Hepatic stellate cell (primary cell): ENCODE data around the gene ATG2A.

Experiments used
- DNase-seq: peaks from one replicate; pipeline ENCODE4 v3.0.0; 2011; ENCODE audit warnings: low spot score

ATG2A gene

DNA sequence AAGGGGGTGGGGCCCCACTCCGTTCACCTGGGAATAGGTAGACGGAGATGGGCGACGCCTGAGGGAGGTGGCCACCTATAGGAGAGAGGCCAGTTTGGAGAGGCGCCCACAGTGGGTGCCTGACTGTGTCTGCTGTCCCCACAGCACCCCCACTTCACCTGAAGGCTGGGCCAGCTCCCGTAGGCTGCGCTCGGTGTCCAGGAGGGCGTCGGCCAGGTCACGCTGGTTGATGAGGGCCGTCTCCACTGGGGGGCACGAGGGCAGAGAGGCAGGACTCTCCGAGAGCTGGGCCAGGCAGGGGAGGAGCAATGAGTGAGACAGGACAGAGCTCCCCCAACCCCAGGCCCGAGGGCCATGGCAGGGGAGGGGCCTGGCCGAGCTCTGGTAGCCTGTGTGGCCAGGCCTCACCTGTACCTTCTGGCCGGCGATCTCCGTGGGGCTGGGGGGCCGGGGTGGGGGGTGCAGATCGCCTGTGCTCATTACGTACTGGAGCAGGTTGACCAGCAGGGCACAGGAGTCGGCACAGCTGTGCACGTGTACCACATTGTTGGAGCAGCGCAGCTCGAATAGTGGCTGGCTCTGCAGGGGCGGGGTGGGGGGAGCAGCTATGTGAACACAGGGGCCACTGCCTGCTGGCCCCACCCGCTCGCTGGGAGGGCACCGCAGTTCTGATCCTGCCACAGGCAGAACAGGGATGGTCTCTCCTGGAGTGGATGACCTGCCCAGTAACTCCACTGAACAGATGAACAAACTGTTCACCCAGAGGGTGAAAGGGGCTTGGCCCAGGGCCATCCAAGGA, 14.7 kb downstream of the ATG2A start:
- DNase-seq = no peak

DNA sequence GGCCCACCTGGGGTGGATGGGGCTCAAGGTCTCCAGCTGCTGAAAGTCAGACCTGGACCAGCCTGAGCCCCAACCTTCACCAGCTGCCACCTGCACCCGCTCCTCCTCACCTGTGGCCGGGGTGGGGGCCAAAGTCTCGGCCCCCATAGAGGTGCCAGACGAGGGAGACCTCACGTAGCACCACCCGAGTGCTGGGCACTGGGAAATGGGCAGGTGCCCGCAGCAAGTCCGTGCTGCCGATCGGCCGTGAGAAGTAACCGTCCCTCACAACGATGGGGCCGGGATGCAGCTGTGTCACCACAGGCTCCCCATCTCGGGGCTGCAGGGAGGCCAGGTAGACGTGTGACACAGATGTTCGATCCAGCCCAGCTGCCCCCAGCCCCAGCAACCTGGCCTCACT, 16.2 kb downstream of the ATG2A start:
- no peak for DNase-seq

DNA sequence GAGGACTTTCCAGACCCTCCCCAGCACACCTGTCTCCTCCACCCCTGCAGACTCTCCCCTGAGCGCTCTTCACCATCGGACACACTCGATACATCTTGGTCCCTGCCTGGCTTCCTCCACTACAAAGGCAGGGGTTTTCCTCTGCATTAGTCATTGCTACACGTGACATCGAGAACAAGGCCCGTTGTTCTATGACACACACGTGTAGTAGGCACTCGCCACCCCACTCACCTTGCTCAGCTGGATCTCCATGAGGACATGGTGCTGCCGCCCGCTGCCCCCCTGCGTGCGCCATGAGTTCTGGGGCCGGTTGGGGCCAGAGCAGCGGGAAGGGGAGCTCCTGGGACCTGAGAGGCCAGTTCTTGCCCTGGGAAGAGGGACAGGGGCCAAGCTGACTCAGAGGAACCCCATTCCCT, 16.7 kb downstream of the ATG2A start:
- no peak for DNase-seq

DNA sequence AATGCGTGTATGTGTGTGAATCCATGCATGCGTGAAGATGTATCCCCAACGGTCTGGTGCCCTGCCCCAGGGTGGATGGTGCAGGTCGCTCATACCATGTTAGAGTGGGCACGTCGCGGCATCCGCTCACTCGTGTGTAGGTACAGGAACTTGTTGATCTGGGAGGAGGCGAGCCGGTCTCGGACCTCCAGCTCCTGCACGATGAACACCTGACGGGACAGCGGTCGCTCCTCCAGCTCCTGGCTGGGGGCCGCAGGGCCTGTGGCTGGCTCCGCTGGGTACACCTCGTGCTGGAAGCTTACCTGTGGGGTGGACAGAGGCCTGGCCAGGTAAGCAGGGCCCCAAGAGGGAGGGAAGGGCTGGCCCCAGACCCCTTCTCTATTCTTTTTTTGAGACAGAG, 18.5 kb downstream of the ATG2A start:
- DNase-seq = no peak

DNA sequence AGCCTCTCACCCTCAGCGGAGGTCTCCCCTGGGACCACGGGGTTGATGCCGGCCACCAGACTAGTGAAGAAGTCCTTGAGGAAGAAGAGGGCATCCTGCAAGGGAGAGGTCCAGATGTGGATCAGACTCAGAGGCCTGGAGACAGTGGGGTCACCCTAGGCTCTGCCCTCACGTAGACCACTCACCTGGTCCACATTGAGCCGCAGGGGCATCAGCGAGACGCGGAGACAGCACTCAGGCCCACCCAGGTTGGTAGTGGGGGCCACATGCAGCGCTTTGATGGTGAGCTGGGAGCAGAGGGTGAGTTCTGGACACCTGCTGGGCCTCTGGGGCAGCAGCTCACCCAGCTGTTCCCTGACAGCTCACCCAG, 18.9 kb downstream of the ATG2A start:
- DNase-seq = no peak

DNA sequence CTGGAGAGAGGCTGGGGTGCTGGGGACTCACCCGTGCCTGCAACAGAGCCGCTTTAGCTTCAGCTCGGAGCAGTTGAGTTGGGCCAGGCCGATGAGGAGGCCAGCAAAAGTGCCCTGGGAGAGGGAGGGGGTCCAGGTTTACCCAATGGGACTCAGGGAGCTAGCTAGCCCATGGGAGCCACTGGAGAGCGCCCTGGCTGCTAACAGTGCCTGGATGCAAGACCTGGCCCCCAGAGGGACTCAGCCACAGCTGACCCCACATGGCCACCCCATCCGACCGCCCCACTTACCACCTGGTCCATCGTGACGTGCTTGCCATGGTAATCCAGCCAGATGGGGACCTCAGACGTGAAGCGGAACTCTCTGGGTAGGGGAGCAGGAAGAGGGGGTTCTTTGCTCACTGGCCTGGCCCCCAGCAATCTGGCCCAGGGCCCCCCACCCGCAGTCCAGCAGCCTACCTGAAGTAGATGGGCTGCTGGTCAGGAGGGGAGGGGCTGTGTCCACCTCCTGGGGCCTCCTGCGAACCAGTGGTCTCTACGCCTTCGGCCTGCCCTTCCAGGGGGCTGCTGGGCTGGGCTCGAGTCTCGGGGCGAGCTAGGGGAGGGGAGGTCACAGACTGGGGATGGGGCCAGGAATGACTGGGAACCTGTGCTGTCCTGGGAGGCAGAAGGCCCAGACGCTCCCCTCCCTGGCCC, 19.5 kb downstream of the ATG2A start:
- no peak for DNase-seq

DNA sequence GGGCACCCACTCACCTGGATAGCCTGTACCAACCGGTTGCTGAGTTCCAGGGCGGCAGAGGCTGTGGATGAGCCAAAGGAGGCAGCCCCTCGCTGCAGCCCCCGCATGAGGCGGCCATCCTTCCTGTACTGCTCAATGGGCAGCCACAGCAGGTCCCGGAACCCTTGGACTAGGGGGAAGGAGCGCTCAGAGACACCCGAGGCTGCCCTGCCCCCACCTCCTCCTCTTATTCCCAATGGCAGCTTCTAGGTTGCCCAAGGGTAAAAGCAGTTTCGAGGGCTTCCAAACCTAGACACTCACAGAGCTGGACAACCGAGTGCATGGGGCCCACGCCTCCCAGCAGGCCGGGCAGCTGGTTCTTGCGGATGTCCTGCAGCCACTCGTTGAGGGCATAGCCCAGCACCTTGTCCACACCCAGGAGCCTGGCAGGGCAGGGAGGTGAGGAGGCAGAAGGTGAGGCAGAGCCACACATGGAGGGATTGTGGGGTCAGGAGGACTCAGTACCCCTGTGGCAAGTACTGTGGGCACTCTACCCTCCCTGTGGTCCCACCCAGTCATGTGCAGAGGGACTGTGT, 20.5 kb downstream of the ATG2A start:
- no peak for DNase-seq

DNA sequence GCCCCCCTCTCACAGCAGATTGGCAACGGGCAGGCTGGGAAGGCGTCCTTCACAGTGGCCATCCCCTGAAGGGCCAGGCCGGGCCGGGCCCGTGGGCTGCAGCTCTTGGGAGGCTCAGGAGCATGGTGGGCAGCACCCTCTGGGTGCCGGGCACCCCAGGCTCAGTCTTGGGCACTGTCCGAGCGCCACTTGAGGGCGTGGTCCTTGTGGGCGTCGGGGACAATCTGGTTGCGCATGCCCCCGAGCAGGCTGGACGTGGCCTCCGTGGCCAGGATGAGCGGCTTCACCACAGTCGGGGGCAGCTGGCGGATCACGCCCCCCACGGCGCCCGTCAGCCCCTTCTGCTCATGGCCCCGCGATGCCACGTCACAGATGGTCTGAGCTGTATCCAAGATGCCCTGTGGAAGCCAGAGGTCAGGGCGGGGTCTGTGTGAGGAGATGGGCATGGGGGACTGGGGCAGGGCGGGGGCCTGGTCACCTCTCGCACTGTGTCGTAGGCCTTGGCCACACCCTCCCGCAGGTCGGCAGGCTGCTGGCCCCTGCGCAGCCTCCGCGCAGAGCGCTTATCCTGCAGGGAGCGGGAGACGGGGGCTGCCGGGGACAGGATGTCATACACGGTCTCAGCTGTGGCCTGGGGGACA, 22.1 kb downstream of the ATG2A start:
- DNase-seq = no peak

DNA sequence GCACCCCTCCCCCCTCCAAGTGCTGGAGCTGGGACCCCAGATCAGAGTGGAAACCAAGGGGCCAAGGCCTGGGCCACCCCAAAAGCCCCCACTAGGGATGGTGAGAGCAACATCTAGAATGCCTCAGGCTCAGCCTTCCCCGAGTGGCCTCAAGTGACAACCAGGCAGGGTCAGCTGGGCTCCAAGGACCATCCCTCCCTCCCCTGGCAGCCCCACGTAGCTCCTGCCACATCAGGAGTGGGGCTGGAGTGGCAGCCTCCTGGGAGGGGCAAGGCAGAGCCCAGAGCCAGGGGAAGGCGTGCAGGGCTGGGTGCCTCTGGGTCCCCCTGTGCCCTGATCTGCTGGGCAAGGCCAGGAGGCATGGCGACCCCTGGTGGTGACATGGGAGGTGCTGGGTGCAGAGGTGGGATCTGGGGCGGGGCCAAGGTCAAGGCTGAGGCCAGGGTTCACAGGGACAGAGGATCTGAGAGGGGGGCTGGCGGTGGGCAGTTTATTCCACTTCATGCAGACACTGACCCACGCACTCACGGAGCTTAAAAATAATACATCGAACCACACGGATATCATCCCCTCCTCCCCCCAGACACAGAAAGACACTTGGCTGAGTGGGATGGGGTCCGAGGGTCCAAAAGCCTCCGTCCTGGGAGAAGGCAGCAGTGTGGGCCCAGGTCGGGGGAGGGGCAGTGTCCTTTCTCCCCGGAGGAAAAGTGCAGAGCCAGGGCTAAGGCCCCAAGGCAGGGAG, 22.8 kb downstream of the ATG2A start:
- peak; percentile 82 for DNase-seq

DNA sequence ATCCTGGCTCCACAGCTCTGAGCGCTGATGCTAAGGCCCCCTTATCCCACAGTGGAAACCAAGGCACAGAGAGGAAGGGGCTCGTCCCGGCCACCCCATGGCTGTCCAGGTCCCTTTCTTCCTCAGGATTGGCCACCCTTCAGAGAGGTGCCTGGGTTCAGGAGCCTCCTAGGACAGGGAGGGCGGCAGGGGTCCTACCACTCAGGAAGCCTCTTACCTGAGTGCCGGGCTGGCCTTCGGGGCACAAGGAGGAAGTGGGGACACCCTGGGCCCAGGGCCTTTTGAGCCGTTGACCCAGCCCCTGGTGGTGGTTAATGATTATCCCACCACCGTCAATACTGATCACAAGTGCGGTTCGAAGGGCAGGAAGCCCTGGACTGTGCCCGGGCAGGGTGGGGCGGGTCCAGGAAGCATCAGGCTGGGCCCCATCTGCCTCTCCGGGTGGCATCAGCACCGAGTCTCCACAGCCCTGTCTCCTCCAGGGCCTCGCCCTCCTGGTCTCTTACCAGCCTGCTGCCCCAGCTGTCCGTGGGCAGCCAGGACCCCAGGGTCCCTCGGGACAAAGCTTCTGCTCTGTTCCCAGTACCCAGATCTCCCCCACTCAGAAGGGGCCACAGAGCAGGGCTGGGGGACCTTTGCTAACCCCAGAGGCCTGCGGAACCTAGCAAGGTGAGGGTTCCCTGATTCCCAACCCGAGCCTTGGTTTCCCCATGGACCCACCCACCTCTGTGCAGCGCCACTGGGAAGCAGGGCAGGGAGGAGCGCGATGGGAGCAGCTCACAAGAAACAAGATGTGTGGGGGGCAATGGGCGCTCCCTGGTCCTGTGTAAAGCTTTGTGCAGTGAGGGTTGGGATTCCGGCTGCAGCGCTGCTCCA, 23.6 kb downstream of the ATG2A start:
- no peak for DNase-seq

DNA sequence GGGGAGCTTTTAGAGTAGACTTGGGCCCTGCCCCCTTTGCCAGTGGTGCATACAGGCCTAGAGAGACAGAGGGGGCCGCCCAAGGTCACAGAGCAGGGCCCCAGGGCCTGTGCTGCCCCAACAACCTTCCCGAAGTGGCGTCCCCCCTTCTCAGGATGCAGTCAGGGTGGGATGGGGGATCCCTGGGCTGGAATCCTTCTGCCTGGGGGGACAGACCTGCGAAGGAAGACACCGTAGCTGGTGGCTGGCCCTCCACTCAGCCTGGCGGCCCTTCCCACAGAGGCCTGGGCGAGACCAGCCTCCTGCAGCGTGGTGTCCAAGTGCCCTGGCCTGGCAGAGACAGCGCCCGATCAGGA, 24.2 kb downstream of the ATG2A start:
- DNase-seq = no peak

DNA sequence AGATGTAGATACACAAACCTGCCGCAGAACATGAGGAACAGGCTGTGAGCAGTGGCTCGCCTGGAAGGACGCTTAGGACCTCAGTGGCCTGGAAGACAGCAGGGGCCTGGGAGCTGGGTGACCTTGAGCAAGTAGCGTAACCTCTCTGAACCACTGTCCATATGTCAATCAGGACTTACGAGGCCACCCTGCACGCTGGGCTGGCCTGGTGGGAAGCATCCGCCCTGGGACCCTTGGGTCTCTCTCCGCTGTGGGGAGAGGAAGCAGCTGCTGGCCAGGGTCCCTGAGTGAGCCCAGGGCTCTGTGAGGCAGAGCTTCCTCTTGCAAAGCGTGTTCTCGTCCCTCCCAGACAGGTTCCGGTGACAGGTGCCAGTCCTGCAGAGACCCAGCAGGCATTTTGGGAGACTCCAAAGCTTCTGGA, 24.6 kb downstream of the ATG2A start:
- DNase-seq = no peak

DNA sequence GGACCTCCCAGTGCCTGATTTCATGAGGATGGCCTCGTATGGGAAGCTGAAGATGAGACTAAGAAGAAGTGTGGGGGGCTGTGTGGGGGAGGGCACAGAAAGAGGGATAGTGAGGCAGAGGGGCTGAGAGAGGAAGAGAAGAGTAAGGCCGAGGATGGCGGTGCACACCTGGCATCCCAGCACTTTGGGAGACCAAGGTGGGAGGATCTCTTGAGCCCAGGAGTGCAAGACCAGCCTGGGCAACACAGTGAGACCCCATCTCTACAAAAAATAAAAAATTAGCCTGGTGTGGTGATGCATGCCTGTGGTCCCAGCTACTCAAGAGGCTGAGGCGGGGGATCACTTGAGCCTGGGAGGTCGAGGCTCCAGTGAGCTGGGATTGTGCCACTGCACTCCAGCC, 25.1 kb downstream of the ATG2A start:
- DNase-seq = no peak

DNA sequence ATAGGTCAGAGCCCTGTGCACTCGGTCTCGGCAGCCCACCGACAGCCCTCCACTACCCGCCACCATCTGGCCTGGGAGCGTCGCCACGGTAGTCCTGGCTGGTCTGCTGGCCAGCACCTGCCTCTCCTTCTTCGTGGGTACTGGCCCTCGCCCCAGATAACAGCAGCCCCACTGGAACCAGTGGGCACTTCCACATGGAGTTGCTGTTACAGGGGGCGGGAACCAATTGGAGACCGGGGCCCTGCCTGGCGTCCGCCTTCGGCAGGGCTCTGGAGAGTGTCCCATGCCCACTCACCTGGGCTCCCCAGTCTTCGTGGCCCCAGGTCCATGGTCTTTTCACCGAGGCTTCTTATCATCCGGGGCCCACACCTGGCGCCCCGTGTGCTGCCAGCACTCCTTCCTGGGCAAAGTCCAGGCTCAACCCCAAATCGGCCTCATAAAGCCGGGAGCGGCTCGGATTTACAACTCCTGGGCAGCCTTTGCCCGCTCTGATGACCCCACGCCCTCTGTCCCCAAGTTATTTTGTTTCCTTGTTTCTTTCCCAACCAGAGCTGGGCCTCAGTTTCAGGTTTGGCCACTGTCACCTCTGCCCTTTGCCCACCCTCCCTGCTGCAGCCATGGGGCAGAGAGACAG, 25.7 kb downstream of the ATG2A start:
- no peak for DNase-seq

DNA sequence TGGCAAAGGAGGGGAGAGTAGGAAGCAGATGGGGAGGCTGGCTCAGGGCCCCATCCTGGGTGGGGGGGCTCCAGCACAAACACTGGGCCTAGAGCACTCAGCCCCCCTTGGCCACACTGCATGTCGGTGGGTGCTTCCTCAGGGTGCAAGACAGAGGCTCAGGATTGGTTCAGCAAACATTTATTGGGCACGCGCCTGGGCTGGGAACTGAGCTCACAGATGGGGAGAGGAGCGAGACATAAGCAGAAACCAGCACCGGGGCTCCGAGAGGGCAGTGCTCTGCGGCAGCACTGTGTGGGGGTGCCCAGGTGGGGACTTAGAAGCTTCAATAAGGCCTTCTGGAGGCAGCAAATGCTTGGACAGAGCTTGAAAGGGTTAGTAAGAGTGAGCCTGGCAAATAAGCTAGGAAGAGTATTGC, 26.5 kb downstream of the ATG2A start:
- no peak for DNase-seq

DNA sequence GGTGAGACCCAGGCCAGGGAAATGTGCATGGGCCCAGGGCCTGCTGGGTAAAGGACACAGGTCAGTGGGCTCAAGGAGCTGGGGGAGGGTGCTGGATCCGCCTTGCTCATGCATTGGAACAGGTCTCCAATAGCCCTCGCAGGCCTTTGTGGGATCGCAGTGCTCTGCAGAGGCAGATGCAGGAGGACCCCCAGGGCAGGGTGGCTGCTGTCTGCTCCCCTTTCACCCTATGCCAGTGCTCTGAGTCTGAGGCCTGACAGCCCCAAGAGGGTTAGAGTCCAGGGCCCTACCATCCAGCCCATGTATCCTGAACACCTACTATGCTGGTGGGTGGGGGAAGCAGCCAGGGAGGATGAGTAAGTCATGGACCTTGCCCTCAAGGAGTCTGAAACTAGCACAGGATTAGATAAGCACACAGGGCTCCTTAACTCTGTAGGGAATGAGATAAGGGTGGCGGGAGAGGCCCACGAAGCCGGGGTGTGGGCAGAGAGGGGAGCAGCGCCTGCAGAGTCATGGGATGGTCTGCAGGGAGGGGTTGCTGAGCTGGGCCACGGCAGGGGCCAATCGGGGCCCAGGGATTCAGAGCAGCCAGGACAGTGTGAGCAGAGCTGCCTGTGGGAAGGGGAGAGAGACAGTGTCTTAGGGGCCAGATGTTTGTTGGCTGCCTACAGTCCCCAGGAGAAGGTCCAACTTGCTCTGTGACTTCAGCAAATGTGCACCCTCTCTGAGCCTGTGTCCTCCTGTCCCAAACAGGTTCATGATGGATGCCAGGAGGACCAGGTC, 28.1 kb downstream of the ATG2A start:
- no peak for DNase-seq

DNA sequence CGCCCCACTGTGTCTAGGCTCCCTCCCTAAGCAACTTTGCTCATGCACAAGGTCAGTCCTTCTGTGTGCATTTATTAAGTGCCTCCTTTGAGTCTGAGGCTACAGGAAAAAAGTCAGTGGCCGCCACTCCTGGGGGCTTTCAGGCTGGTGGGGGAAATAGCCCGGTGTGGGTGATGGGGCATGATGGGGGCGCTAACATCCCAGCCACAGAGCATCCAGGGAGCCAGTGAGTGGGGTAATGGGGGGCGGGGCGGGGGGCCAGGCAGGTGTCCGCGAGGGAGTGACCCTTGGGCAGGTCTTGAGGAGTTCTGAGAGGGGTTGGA, 28.6 kb downstream of the ATG2A start:
- no peak for DNase-seq

DNA sequence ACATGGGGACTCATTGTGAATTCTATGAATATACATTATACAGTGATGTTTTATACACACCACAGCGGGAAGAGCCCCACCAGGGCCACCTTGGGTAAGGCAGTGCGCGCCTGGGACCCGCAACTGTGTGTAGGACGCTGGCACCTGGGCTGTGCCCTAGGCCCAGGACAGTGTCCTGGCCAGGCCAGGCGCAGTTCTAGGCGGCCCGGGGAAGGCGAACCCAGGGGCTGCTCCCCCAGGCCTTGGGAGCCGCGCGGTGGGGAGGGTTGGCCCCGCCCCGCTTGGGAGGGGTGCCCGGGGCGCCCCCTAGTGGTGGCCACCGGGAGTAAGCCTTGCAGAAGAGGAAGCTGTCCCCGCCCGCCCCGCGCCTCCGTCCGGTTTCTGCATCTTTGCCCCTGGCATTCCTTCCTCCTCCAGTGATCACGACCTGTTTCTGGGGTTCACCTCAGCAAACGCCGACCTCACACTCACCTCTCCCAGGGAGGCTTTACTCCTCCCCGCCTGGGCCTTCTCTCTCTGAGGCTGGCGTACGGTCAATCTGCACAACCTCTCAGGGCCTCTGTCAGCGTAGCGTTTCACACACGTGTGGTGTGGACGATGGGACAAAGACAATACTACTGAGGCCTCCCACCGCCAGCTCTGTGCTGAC, 29.1 kb downstream of the ATG2A start:
- peak; percentile 83 for DNase-seq

DNA sequence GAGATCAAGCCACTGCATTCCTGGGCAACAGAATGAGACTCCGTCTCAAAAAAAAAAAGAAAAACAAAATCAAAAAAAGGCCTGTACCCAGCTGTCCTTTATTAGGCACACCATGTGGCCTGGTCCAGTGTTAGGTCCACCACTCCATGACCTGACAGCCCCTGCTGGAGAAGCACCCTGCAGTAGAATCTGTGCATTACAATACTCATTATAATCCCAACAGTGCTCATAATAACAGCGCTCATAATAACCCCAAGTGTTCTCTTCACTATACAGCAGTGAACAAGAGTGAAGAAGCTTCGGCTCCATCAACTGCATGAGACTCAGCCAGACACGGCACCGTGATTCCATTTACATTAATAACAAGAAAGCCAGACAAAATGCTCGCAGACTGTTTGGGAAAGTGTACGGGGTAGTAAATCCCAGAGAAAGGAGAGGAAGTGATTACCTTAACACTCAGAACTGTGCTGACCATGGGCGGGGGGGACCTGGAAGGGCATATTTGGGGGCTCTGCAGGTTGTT, 29.7 kb downstream of the ATG2A start:
- no peak for DNase-seq
